ENCODE data around the gene ZC3H7B.

GRCh38 chr22:41353862-41354575 lies 52.7 kb downstream of the ZC3H7B start:
- TF ChIP-seq EZH2 (IDR thresholded peaks at IDR 0.05; ENCODE audit: low read depth, unreplicated experiment) (no peak), CTCF (conservative IDR thresholded peaks at IDR 0.05; ENCODE audit: low read depth in 2 of 2) (no peak), CREB1 (CRISPR knock-in tag; IDR thresholded peaks at IDR 0.05; ENCODE audit: low read depth) (no peak), REST (IDR thresholded peaks at IDR 0.05; ENCODE audit: unreplicated experiment) (no peak), POLR2AphosphoS5 (IDR thresholded peaks at IDR 0.05; ENCODE audit: low read depth) (no peak), ZNF331 (CRISPR knock-in tag; IDR thresholded peaks at IDR 0.05; ENCODE audit: low read depth) (no peak), ETS1 (IDR thresholded peaks at IDR 0.05) (no peak), STAT1 (IDR thresholded peaks at IDR 0.05; ENCODE audit: unreplicated experiment) (no peak)
